GM19025 (cell line): ENCODE results near the gene SEMA3C.

Source experiments
- ATAC-seq: cut with Tn5 transposase; IDR thresholded peaks from one replicate; pipeline ENCODE4 v1.9.1; 2021; ENCODE audit warnings: mild to moderate bottlenecking, low read depth, moderate library complexity; ENCODE audit not compliant: unreplicated experiment

Gene SEMA3C

DNA sequence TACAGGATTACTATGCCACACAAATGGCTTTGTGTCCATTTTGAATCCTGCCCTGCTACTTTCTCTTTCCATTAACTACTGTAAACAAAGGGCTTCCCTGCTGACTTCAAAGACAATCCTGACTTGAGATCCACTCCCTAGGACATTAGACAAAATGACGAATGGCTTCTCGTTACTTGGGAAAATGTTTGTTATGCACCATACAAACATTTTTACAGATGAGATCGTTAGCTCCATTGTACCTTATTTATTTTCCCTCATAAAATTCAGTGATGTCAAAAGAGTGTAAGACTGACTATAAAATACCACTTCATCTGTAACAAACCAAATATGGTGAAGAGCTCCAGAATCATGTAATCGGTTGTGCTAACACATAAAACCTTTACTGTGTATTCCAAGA is 158.6 kb downstream of the SEMA3C start:
- ATAC-seq, result no peak

DNA sequence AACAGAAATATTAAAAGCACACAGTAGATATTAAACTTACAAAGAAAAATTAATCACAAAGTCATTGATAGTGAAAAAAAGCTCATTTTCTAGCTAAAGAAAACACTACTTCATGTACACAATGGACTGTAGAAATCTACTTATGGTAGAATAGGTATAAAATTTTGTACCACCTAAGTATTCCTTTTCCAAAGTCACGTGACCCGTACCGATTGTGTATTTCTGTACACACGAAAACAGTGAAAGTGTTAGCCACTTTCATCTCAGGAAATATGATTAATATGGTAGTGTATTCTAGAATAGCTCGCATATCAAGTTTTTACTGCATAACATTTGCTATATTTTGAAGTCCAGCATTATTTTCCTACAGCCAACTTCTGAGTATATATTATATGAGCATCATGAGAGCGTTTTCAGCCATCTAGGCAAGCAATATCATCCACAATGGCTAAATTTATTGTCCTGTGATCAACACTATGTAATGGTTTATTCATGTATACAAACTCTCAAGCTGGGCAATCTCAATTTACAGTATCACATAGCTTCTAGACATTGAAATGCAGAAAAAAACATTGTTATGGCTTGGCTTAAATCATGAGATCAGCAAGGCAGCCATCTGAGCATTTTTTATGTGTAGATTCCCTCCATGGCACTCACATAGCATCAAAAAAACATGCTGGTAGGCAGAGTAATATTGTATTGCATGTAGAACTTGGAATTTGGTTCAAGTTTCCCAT is 165.7 kb downstream of the SEMA3C start:
- ATAC-seq, result no peak

DNA sequence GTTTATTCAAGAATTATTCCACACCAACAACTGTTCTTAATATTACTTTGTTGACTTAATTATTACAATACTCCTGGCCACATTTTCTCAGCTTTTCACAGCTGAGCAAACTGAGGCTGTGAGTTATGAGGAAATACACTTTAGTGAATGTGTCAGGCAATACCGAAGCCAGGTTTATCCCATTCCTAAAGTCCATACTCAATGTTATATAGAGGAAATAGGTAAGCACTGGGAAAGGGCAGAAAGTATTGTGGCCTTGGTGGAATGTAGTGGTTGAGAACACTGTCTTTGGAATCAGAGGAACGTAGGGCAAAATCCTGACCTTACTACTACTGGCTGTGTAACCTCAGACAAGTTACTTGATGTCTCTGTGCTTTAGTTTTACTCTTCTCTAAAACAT is 169.6 kb downstream of the SEMA3C start:
- no peak for ATAC-seq

DNA sequence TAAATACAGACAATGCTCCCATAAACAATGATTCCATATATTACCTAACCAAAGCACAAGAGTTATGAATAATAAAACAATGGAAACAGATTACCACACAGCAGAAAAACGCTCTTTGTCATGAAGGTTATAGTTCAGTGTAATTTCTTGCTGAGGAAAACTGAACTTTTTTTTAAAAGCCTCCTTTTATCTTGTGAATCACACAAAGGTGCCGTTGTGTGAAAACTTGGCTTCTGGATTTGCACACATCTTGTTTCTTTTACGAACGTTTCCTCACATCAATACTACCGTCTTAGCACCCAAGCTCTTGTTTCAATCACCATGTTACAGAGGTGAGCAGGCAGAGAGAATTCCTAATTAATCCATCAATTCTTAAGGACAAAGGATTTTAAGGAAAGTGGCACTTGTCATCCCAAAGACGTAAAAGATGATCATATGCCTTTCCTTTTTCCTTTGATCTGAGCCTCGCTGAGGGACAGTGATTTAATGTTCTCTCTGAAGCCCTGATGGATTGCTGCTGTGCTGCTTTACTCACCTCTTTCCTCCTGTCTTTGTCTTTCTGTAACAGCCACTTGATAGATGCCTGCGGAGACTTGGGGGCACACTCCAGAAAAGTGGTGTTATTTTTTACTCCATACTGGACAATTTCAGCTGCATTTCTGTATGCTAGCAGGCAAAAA is 170.3 kb downstream of the SEMA3C start:
- ATAC-seq, result no peak

DNA sequence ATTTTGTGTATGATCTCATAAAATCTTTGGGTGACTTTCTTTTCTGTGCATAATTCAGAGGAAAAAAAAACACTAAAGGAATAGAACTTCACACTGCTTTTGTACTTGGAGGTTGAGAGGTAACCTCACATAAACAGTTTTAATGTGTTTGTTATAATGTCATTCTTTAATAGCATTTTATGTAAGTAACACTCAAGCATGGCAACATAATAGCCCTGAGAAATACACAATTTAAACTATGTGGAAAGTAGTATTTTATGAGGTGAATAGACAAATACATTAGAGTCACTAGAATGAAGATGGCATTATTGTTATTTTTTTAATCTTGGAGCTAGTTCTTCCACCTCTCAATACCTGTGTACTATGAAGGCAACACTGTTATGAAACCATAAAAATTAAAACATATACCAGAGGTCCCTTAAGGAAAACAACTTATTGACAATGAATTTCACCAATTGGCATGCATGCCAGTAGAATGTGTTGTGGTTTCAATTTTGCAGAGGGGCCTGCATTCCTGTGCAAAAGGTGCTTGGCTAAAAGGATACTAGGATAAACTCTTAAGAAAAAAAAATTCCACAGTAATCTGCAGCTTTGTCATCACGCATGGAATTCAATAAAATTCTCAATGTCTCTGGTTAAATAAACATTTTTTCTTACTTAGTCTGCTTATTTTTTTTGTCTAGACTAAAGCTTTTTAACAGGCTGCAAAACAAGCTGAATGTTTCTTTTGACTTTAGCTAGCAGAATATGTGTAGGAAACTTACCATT is 177.9 kb downstream of the SEMA3C start:
- ATAC-seq, result no peak

DNA sequence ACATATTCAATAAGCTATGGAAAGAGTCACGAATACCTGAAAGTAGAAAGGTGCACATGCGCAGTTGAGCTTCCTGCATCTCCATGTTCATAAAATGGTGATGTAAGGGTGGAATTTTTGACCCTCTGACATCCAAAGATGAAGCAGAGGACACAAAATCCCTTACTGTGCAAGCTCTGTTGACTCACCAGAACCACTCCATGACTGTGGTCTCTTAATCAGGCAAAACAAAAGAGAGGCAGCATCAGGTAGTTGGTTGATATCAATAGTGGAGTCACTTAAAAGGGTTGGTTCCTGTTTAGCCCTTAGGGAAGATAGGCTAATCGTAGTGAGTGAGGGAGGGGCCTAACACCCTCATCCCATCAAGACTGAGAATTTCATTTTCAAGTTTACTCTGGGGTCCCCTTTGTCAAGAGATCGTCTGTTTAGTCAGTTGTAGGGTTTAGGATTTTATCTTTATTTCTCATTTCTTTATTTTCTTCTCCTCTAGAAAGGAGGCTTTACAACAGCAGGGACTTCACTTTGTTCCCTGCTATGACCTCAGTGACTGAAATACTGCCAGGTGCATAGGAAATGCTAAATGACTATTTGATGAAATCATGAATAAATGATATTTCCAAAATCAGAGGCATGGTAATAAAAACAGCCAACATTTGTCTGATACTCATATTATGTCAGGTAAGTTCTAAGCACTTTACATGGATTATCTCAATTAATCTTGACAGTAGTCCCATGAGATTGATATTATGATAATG is 182.3 kb downstream of the SEMA3C start:
- ATAC-seq, result no peak

DNA sequence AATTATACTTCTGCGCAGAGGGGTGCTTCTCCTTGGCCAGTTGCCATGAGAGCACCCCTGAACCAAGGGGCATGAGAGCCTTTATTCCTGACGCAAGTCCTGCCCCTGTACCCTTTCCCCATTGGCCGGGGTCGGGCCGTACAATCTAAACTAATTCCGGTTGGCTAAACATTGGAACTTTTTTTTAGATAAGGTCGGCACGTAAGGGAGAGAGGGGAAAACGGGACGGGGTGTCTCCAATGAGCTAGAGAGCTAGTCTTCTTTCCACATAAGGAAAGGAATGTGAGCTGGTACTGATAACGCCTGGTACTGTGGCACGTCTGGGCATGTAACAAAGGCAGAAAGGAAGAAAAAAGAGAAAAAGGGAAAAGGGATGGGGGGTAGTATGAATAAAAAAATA is 183.5 kb downstream of the SEMA3C start:
- ATAC-seq, result no peak

DNA sequence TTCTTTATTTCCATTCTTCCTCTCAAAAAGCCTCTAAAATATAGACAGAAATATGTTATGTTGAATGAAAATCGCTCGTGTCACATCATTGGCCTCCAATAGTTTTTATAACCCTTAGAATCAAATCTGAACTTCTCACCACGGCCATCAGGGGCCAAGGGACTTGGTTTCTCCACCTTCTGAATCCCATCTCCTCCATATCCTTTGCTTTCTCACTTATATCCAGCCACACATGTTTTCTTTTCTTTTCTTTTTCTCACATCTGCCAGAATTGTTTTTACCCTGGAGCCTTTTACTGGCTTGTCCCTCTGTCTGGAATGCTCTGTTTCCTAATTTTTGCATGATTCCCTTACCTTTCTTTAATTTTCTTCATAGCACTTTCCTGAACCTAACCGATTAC is 184.8 kb downstream of the SEMA3C start:
- no peak for ATAC-seq

DNA sequence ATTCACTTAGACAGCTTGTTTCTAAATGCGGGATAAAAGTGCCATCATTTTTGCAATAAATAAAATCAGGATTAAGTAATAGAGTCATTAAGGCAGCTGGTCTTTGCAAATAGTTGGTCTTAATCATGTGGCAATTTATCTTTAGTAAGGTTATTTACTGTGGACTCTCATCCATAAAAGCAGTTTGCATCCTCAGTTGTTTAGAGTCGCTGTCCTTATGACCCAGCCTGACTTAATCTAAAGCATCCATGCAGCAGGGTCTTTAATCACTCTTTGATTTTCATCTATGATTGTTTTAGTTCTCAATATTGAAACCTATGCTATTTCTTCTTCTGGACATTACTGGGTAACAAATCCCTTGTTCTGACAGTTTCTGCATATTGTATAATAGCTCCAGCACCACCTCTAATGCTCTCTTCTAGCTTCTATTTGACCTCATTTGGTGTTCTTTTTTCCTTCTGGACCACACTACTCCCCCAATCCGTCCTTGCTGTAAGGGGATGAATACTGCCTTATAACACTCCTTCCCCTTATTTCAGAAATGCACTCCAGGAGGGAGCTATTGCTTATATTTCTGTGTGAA is 185.4 kb downstream of the SEMA3C start:
- ATAC-seq, result no peak

DNA sequence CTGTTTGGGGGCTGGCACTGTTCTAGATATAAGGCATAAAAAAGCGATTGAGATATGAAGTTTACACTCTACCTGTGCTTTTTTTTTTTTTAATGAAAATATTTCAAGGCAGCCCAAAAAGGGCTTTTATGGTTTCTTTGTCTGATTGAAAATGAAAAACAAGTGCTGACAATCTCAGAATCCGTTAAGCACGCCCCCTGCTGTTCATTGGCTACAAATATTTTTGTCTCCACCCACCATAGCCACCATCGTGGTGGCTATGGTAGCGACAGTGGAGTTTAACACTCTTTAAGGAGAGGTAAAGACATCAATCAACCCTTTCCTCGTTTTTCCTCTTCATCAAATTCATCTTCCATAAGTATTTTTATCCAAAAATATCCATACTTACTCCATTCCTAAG is 186.2 kb downstream of the SEMA3C start:
- ATAC-seq, result no peak

DNA sequence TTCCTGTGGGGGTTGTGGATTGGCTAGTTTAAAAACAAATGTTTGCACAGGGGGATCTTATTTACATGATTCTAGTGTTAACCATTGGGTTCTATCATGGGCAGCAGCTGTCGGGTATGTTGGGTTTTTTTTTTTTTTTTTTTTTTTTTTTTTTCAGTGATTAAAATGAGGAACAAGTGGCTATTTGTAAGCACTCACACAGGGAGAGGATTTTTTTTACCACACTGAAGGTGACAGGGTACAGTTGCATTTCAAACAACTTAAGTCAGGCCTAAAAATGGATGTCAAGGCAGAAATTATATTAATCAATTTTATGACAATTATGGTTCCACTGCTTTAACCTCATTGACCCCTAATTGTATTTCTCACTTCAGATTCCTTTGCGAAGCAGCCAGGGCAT is 187.6 kb downstream of the SEMA3C start:
- no peak for ATAC-seq

DNA sequence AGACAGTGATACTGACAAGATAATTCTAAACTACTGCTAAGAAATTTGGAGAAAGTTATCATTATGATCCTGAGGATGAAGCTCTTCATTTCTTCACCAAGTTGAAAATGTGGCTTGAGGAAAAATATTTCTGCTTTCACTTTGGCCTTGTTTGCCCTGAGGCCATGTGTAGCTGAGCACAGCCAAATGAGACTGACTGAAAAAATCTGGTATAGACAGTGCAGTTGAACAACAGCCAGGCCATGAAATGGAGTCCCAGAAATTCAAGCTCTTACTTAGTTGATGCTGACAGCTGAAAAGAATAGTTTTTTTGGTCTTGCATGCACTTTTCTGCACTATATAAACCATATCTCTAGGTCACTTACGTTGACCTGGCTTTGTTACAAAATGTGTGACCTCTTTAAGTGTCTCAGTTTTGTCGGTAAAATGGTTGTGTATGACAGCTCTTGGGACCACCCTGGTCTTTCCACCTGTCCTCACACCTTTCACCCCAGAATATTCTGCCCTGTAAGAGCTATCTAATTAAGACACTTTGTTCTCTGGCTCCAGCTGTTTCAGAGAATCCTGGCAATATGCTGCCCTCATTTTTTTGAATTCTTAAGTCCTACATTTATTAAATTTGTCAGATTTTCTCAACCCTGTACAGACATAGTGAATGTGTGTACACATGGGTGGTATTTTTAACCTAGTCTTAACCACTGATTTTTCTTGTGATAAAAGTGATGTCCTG is 189.1 kb downstream of the SEMA3C start:
- ATAC-seq, result no peak

DNA sequence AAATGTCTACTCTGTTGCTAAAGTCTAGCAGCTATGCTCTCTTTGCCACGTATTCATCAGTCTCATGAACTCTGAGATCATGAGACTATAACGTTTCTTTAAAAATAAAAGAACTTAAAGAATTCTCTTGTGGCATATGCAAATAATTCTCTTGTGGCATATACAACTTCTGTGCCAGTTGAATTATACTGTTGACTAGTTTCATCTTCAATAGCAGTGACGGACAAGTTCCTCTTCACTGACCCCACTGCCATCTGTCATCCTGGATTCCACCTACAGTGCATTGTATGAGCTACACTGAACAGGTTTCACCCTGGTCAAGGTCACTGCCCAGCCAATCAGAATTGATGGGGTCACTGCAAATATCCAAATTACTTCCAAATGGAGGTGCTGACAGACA is 192.2 kb downstream of the SEMA3C start:
- ATAC-seq, result peak; percentile 58

DNA sequence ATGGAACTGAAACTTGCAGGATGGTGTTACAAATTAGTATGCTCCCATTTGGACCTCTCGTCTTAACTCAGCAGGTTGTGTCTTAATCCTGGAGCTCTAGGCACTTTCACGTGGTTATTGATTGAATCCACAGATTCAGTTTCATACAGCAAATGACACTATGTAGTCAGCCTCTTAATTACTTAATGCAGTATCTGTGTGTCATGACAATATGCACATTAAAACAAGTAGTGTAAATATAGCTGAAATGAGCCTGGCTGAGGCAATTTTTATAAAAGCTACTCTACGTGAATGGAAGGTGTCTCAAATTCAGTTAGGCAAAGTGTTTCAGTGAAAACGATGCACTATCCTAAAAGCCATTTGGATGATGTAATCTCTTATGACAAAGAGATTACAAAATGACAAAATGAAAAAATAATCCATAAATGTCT is 193.7 kb downstream of the SEMA3C start:
- no peak for ATAC-seq

DNA sequence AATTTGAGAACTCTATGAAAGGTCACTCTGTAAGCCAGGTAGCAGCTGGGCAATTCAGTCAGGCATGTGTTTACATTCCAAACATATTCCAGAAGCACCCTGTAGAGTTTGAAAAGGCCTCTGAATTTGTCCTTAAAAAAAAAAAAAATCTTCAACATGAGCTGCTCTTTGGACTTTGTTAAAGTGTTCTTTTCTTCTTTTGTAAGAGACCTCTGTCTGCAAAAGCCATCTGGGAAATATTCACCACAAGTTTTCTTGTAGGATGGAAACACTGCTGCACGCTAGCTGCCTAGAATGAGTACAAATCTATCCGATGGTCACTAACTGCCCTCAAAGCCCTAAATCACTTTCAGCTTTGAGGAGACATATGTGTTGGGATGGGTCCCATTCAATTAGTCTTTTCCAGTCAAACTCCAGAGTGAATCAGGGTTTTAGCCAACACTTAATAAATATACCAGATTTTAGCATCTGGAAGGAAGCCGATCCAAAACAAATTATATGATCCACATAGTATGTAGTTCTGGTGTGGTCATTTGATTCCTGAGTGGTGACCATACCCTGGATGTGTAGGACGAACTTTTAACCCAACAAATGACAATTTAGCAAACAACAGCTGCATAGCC is 194.5 kb downstream of the SEMA3C start:
- ATAC-seq, result no peak

DNA sequence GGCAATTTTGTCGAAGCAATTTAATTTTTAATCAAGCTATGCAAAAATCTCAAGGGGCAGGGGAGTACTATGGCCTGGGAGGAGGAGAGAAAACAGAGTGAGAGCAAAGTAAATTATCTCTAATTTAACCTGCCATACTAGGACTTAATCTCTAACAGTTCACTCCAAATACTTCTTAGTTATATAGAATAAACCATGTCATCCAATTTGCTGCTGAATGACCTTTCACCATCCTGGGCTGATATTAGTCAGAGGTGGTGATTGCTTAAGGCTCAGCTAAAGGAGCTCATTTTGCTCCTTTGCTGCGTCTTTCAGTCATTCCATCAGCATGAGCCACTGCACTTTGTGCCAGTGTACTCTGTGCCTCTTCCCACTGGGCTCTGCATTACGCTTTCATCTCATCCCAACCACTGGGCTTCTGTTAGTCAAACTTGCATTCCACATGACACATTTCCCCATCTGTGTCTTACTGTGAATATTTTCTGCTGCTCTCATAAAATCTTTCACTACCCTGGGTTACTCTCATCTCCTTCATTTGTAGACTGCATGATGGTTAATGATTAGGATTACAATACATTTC is 196.1 kb downstream of the SEMA3C start:
- no peak for ATAC-seq

DNA sequence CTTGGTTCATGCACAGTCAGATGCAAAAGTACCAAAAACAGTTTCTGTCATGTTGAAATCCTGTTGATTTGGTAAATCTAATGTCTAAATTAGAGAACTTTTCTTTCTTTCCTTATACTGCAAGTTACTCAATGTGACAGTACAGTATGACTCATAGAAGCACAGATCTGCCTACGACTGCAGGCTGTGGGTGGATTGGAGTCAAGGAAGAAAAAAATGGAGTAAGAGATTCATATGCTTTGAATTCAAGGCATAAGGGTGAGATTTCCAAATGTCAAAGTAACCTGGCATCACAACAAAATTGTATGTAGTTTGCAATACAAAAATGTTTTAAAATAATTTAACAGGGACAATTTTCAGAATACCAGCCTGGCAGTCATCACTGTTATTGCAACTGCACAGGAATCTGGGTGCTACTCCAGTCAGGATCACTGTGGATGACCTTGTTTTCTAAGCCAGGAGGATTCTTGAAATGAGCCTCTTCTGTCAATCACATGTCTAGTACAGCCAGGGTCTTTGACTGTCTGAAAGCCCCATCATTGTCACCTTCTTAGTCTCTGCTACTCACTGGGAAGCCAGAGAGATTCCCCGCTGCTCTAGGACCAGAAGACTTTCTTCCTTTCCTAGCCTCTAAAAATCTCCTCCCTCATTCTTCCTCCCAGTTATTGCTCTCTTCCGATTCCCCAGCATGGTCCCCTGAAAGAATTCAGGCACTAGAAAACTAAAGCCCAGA is 196.8 kb downstream of the SEMA3C start:
- ATAC-seq, result no peak

DNA sequence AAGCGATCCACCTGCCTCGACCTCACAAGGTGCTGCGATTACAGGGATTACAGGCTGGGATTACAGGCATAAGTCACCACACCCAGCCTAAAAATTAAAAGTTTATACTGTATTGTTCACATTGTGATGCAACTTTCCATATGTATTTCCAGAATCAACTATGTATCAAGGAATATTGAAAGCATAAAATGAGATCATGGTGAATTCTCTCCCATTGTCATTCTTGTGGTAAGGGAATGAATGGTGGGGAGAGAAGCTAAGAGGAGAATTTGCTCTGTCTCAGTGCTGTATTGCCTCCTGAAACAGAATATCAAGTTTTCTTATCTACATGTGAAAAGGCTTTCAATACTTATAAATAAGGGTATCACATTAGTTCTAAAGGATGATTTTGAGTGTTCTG is 198.7 kb downstream of the SEMA3C start:
- no peak for ATAC-seq
